ACHN (cell line): ENCODE data around the gene EIF2D.
A peak's percentile ranks its signal among the peaks of the same experiment; 100 is the strongest.
"Not testable (repeated sequence)": the region's sequence is repeated elsewhere in the genome, so short reads cannot be mapped to it uniquely, and the experiment has no call there.

Experiments
- DNase-seq: peaks from one replicate; pipeline ENCODE4 v3.0.0-alpha.2; 2015
- in situ Hi-C: cut with HindIII; loops from 2 replicates; pipeline ENCODE4 v1.10.0; 2017; ENCODE audit warnings: low sequenced_read_pairs, low pct_ligation_motif_present, low pct_unique_long_range_greater_than_20kb

Gene EIF2D

GRCh38 chr1:206591696-206592095, 20.6 kb downstream of the EIF2D start:
- DNase-seq: no peak
- in situ Hi-C loops: no loop called here

GRCh38 chr1:206591226-206591625, 21.0 kb downstream of the EIF2D start:
- no peak for DNase-seq
- in situ Hi-C loops: no loop called here

GRCh38 chr1:206590025-206590758, 22.1 kb downstream of the EIF2D start:
- DNase-seq: no peak
- in situ Hi-C loops: no loop called here

- DNase-seq: peak; percentile 34
- in situ Hi-C loops: no loop called here
These were observed 23.1 kb downstream of the EIF2D start for GRCh38 chr1:206589206-206589605.

GRCh38 chr1:206588492-206588891, 23.8 kb downstream of the EIF2D start:
- DNase-seq: no peak
- in situ Hi-C loops: no loop called here

GRCh38 chr1:206587904-206588303, 24.4 kb downstream of the EIF2D start:
- in situ Hi-C loops: no loop called here
- no peak for DNase-seq

GRCh38 chr1:206586501-206587445, 25.5 kb downstream of the EIF2D start:
- in situ Hi-C loops: no loop called here

GRCh38 chr1:206584683-206585082, 27.6 kb downstream of the EIF2D start:
- no peak for DNase-seq
- in situ Hi-C loops: no loop called here

More at GRCh38 chr1:206586501-206587445, 25.5 kb downstream of the EIF2D start:
- DNase-seq: no peak

GRCh38 chr1:206583707-206584648, 28.3 kb downstream of the EIF2D start:
- in situ Hi-C loops: no loop called here
- peak; percentile 70 for DNase-seq

- in situ Hi-C loops: no loop called here
- no peak for DNase-seq
These were observed 29.1 kb downstream of the EIF2D start for GRCh38 chr1:206582971-206583706.

GRCh38 chr1:206582537-206582936, 29.7 kb downstream of the EIF2D start:
- in situ Hi-C loops: no loop called here
- DNase-seq: no peak

- in situ Hi-C loops: no loop called here
- no peak for DNase-seq
These were observed 30.7 kb downstream of the EIF2D start for GRCh38 chr1:206581571-206581981.

- DNase-seq, in situ Hi-C loops: not testable (repeated sequence)
These were observed 31.2 kb downstream of the EIF2D start for GRCh38 chr1:206581114-206581497.

- no peak for DNase-seq
- in situ Hi-C loops: no loop called here
These were observed 31.7 kb downstream of the EIF2D start for GRCh38 chr1:206580438-206581113.

- no peak for DNase-seq
- in situ Hi-C loops: no loop called here
These were observed 32.4 kb downstream of the EIF2D start for GRCh38 chr1:206579747-206580437.

GRCh38 chr1:206578978-206579374, 33.3 kb downstream of the EIF2D start:
- in situ Hi-C loops: no loop called here
- no peak for DNase-seq
